WERI-Rb-1 (cell line): ENCODE measurements around the gene IZUMO2.

Experiments
- DNase-seq: peaks from one replicate; pipeline ENCODE4 v3.0.0-alpha.2; 2020
- H3K27ac ChIP-seq: fragments of 250-450 bp; sonication (Bioruptor Pico); 2 replicates; pipeline ENCODE4 v1.5.1; 2020; ENCODE audit warnings: mild to moderate bottlenecking, moderate library complexity
- H3K27me3 ChIP-seq: fragments of 250-450 bp; sonication (Bioruptor Pico); 2 replicates; pipeline ENCODE4 v1.5.1; 2021; ENCODE audit warnings: mild to moderate bottlenecking, low read depth, moderate library complexity; ENCODE audit not compliant: insufficient read depth, severe bottlenecking
- H3K36me3 ChIP-seq: fragments of 250-450 bp; sonication (Bioruptor Pico); 2 replicates; pipeline ENCODE4 v1.5.1; 2020; ENCODE audit warnings: mild to moderate bottlenecking, moderate library complexity
- H3K4me3 ChIP-seq: 2 replicates; pipeline ENCODE4 v1.5.1; 2011; ENCODE audit warnings: low read depth, mild to moderate bottlenecking, control low read depth, low read length
- H3K9me3 ChIP-seq: fragments of 250-450 bp; sonication (Bioruptor Pico); 2 replicates; pipeline ENCODE4 v1.5.1; 2021; ENCODE audit warnings: mild to moderate bottlenecking, moderate library complexity; ENCODE audit not compliant: severe bottlenecking
- CTCF ChIP-seq: IDR thresholded peaks from 2 replicates; pipeline ENCODE4 v1.5.1; 2011; ENCODE audit warnings: low read depth, mild to moderate bottlenecking, control low read depth, inconsistent platforms, low read length

Gene IZUMO2

GRCh38 chr19:50192463-50193211 lies 29.6 kb upstream of the IZUMO2 start:
- no peak overlapping the region for H3K27ac ChIP-seq
- H3K4me3 ChIP-seq = no peak overlapping the region
- H3K9me3 ChIP-seq = no peaks in the 10 kb centered on the region
- DNase-seq = no peak
- peaks cover 76% of the 10 kb centered on the region for H3K27me3 ChIP-seq
- no peaks in the 10 kb centered on the region for H3K36me3 ChIP-seq
- no peak for TF ChIP-seq CTCF

- H3K9me3 ChIP-seq = no peaks in the 10 kb centered on the region
- H3K36me3 ChIP-seq = no peaks in the 10 kb centered on the region
- H3K27me3 ChIP-seq = peaks cover 80% of the 10 kb centered on the region
- no peak overlapping the region for H3K4me3 ChIP-seq
- H3K27ac ChIP-seq = no peak overlapping the region
- TF ChIP-seq CTCF = no peak
- no peak for DNase-seq
Observed at GRCh38 chr19:50191216-50191615, 28.1 kb upstream of the IZUMO2 start.

DNA sequence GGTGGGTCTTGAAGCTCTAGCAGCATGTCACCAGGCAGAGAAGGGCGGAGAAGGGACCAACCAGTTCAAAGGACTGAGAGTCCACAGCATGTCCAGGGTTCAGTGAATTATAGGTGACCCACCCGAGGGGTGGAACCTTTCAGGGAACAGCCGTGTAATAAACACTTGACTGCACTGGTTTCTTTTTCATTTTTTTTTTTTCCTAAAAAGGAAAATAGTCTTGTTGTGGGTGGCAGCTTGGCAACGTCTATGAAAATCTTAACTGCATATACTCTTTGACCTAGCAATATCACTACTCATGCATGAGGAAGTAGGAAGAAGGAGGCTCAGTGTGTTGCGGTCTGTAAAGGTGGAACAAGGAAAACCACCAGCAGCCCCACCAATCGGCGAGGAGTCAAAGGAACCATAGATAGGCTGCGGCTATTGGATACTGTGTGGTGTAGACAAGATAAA lies 27.4 kb upstream of the IZUMO2 start:
- DNase-seq = no peak
- Histone ChIP-seq H3K36me3 (no peaks in the 10 kb centered on the region), H3K27me3 (peaks cover 81% of the 10 kb centered on the region), H3K27ac (no peak overlapping the region), H3K9me3 (no peaks in the 10 kb centered on the region), H3K4me3 (no peak overlapping the region)
- no peak for TF ChIP-seq CTCF

GRCh38 chr19:50189331-50189730 lies 26.2 kb upstream of the IZUMO2 start:
- Histone ChIP-seq H3K36me3 (no peaks in the 10 kb centered on the region), H3K27me3 (peaks cover 79% of the 10 kb centered on the region)
- DNase-seq = no peak

DNA sequence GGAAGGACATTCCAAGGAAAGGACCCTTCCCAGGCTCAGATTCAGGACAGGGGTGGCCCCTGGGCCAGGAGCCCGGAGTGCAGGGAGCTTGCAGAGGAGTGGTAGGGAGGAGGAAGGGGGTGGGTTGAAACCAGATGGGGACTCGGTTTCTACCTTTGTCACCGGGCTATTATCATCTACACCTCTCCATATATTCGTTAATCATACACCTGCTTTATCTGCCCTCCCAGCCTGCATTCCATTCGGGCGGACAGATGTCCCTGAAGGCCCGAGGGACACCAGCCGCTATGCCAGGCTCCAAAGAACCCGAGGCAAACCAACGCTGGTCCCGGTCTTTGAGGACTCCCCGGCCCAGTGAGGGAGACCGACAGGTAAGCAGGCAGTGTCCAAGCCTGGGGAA lies 24.9 kb upstream of the IZUMO2 start:
- no peaks in the 10 kb centered on the region for H3K9me3 ChIP-seq
- TF ChIP-seq CTCF = no peak
- H3K27ac ChIP-seq = no peak overlapping the region
- H3K36me3 ChIP-seq = no peaks in the 10 kb centered on the region
- H3K4me3 ChIP-seq = no peak overlapping the region
- peaks cover 82% of the 10 kb centered on the region for H3K27me3 ChIP-seq
- no peak for DNase-seq

More at GRCh38 chr19:50189331-50189730, 26.2 kb upstream of the IZUMO2 start:
- Histone ChIP-seq H3K4me3 (no peak overlapping the region), H3K27ac (no peak overlapping the region), H3K9me3 (no peaks in the 10 kb centered on the region)
- TF ChIP-seq CTCF = no peak

GRCh38 chr19:50184196-50184595 lies 21.1 kb upstream of the IZUMO2 start:
- TF ChIP-seq CTCF = no peak
- peaks cover 6% of the 10 kb centered on the region for H3K9me3 ChIP-seq
- H3K27ac ChIP-seq = no peak overlapping the region
- DNase-seq = no peak
- peaks cover 74% of the 10 kb centered on the region for H3K27me3 ChIP-seq
- H3K4me3 ChIP-seq = no peak overlapping the region
- H3K36me3 ChIP-seq = no peaks in the 10 kb centered on the region
